Measurements from ENCODE around the gene CNNM1.

GRCh38 chr10:99426689-99427088 lies 97.5 kb downstream of the CNNM1 start:
- TF ChIP-seq CTCF (IDR thresholded peaks at IDR 0.05) (no peak), POLR2A (IDR thresholded peaks at IDR 0.05) (no peak)

All from heart left ventricle (tissue), 13 donors.